ENCODE results near the gene BICDL1. TPM values are rescaled to one million over a fixed set of nuclear protein-coding genes. Genes with fewer than 3 reads are reported as not detected.

The BICDL1 gene
- total and polyA plus RNA-seq, 10 of the 15 experiments (the other 5 are each of a cell fraction or from before 2014, with no cell fraction given): 0.72 to 12.3 (median 4.2) TPM

GRCh38 chr12:120132863-120133385 is 143.9 kb downstream of the BICDL1 start (continued):
- TF ChIP-seq NBN (IDR thresholded peaks at IDR 0.05): peak; percentile 92
- peak; percentile 16; the same call in 1 of the 2 replicates for TF ChIP-seq MAX (IDR thresholded peaks at IDR 0.05; ENCODE audit: low read depth, low read length)
- TF ChIP-seq ZNF384 (IDR thresholded peaks at IDR 0.05; ENCODE audit: borderline replicate concordance, low read depth, low read length): no peak
- no peak for TF ChIP-seq NR2C1 (IDR thresholded peaks at IDR 0.05)
- TF ChIP-seq REST (IDR thresholded peaks at IDR 0.05; ENCODE audit: low read depth, low read length): no peak
- no peak; the same call in 1 of the 2 replicates for TF ChIP-seq BCL11A (IDR thresholded peaks at IDR 0.05; ENCODE audit: low read depth, low read length)
- no peak for TF ChIP-seq CBX3 (IDR thresholded peaks at IDR 0.05; ENCODE audit: borderline replicate concordance, low read depth)
- no peak for TF ChIP-seq ZBTB11 (CRISPR knock-in tag; IDR thresholded peaks at IDR 0.05)
- no peak for TF ChIP-seq SRF (IDR thresholded peaks at IDR 0.05; ENCODE audit: low read depth in 2 of 2, low read length in 2 of 2)
- TF ChIP-seq RFX5 (IDR thresholded peaks at IDR 0.05; ENCODE audit: low read depth, low read length): no peak
- no peak for TF ChIP-seq CHD2 (IDR thresholded peaks at IDR 0.05; ENCODE audit: borderline replicate concordance, low read depth, low read length)
- no peak for TF ChIP-seq ATF3 (IDR thresholded peaks at IDR 0.05; ENCODE audit: borderline replicate concordance, extremely low read depth, low read depth, low read length)
- 0 out of 2 replicates have a peak, but pooled peaks have one; percentile 32 for TF ChIP-seq PML (IDR thresholded peaks at IDR 0.05; ENCODE audit: low read length)
- no peak for TF ChIP-seq ESRRA (IDR thresholded peaks at IDR 0.05; ENCODE audit: low read length)
- peak; percentile 95 for TF ChIP-seq IKZF1 (conservative IDR thresholded peaks at IDR 0.05)
- no peak for TF ChIP-seq USF1 (IDR thresholded peaks at IDR 0.05; ENCODE audit: borderline replicate concordance, extremely low read length, insufficient read depth, low read depth, low read length)
- peak; percentile 91 for TF ChIP-seq TBL1XR1 (IDR thresholded peaks at IDR 0.05; ENCODE audit: low read depth, low read length)
- no peak for TF ChIP-seq ZBTB4 (CRISPR knock-in tag; IDR thresholded peaks at IDR 0.05)
